GM21367 (cell line): ENCODE data around the gene PRM3.

Source experiments
- ATAC-seq: cut with Tn5 transposase; IDR thresholded peaks from one replicate; pipeline ENCODE4 v1.9.1; 2021; ENCODE audit not compliant: unreplicated experiment

PRM3 gene

GRCh38 chr16:11272921-11273720 lies at the start of gene PRM3:
TSS of gene PRM3 (minus strand) at chr16:11273629. CDS start at chr16:11273595, 34 bp downstream.
- no peak for ATAC-seq

GRCh38 chr16:11322823-11323222 lies 49.4 kb upstream of the PRM3 start:
- no peak for ATAC-seq

- ATAC-seq, result no peak
Measured at GRCh38 chr16:11321662-11322061, 48.2 kb upstream of the PRM3 start.

GRCh38 chr16:11320170-11320569 lies 46.7 kb upstream of the PRM3 start:
- no peak for ATAC-seq

- no peak for ATAC-seq
Measured at GRCh38 chr16:11319529-11320146, 46.2 kb upstream of the PRM3 start.

- ATAC-seq, result no peak
Measured at GRCh38 chr16:11318817-11319216, 45.4 kb upstream of the PRM3 start.

GRCh38 chr16:11316331-11317015 lies 43.0 kb upstream of the PRM3 start:
- ATAC-seq, result no peak

GRCh38 chr16:11315510-11315909 lies 42.1 kb upstream of the PRM3 start:
- ATAC-seq, result no peak

- no peak for ATAC-seq
Measured at GRCh38 chr16:11314309-11314894, 41.0 kb upstream of the PRM3 start.

- ATAC-seq, result no peak
Measured at GRCh38 chr16:11313493-11314308, 40.3 kb upstream of the PRM3 start.

GRCh38 chr16:11312718-11313492 lies 39.5 kb upstream of the PRM3 start:
- ATAC-seq, result no peak

GRCh38 chr16:11310997-11311561 lies 37.6 kb upstream of the PRM3 start:
- ATAC-seq, result peak; percentile 37

- no peak for ATAC-seq
Measured at GRCh38 chr16:11310634-11310977, 37.2 kb upstream of the PRM3 start.

GRCh38 chr16:11309895-11310633 lies 36.6 kb upstream of the PRM3 start:
- ATAC-seq, result peak; percentile 32

- no peak for ATAC-seq
Measured at GRCh38 chr16:11308493-11309283, 35.3 kb upstream of the PRM3 start.

GRCh38 chr16:11307639-11308492 lies 34.4 kb upstream of the PRM3 start:
- no peak for ATAC-seq

- no peak for ATAC-seq
Measured at GRCh38 chr16:11306997-11307638, 33.7 kb upstream of the PRM3 start.
